ENCODE data around the gene SLC5A5.

Gene SLC5A5

DNA sequence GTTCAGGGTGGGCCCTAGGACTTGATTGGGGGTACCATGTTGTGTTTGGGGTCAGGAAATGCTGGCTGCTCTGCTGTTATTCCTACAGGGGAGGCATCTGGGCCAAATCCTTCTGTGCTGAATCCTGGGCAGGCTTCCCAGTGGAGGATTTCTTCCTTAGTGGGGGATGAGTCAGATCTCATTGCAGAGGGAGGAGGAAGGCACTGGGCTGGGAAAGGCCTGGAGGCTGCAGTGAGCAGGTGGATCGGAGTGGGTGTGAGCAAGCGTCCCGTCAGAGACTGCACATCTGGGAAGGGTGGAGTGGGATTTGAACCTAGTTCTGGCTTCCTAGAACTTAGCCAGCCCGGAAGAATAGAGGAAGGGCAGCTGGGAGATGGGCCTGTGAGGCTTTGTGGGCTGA lies 72.6 kb downstream of the SLC5A5 start:
- in situ Hi-C loops (cut with MboI; ENCODE audit: low sequenced_read_pairs): loop anchor here (25.0 kb wide), 1 partner anchor 118 kb away; no protein-coding TSS in a partner anchor
